B cell (primary cell): ENCODE measurements around the gene JMJD1C.

ENCODE experiments used
- EZH2 ChIP-seq: IDR thresholded peaks from 2 replicates; pipeline ENCODE4 v1.6.1; 2012; ENCODE audit warnings: borderline replicate concordance, low read depth, mild to moderate bottlenecking, moderate library complexity, low read length; ENCODE audit not compliant: insufficient read depth, poor library complexity, severe bottlenecking
- TF ChIP-seq, protein P1 (sequence below): fragments of 200-600 bp; IDR thresholded peaks from one replicate; pipeline ENCODE4 v1.8.0; 2022; ENCODE audit warnings: antibody characterized with exemption, mild to moderate bottlenecking

DNA sequence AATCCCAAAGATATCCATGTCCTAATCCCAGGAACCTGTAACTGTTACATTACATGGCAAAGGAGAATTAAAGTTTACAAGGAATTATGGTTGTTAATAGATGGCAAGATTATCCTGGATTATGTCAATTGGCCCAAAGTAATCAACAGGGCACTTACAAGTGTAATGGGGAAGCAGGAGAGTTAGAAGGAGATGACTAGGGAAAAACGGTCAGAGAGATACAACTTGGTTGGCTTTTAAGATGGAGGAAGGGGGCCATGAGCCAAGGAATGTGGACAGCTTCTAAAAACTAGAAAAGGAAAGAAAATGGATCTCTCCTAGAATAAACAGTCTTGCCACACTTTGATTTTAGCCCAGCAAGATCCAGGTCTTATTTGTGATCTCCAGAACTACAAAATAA lies 3.3 kb downstream of the JMJD1C start:
- TF ChIP-seq, protein P1, sequence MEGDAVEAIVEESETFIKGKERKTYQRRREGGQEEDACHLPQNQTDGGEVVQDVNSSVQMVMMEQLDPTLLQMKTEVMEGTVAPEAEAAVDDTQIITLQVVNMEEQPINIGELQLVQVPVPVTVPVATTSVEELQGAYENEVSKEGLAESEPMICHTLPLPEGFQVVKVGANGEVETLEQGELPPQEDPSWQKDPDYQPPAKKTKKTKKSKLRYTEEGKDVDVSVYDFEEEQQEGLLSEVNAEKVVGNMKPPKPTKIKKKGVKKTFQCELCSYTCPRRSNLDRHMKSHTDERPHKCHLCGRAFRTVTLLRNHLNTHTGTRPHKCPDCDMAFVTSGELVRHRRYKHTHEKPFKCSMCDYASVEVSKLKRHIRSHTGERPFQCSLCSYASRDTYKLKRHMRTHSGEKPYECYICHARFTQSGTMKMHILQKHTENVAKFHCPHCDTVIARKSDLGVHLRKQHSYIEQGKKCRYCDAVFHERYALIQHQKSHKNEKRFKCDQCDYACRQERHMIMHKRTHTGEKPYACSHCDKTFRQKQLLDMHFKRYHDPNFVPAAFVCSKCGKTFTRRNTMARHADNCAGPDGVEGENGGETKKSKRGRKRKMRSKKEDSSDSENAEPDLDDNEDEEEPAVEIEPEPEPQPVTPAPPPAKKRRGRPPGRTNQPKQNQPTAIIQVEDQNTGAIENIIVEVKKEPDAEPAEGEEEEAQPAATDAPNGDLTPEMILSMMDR: no peak
- no peak for TF ChIP-seq EZH2
